ENCODE data around the gene INTS3.

Gene INTS3

DNA sequence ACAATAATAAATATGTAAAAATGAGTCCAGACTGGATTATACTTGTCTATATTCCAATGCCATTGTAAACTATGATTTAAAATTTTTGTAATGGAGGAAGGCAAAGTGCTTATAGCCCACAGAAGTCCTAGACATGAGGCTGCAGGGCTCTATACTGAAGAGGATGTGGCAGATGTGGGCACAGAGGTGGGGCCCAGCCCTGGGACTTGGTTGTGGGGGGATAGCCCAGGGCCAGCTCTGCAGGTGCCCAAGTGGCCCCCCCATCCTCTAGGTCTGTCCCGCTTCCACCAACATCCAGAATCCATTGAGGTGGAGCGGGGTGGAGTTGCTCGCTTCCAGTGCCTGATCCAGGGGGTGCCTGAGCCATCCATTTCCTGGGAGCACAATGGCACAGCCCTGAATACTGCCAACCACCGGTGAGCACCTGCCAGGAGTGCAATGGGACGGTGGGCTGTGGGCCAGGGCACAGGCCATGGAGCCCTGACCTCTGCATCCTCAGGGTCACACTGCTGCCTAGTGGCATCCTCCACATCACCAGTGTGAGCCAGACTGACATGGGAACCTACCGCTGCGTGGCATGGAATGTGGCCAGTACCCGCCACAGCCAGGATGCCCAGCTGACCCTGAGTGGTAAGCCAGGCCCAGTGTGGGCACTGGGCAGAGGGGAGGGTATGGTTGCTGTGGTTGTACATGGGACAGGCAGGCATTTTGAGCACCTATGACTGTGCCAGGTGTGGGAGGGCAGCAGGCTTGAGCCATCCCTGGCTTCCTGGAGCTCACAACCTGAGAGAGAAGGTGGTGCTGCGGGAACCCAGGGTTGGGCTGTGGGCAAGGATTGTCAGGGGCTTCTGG lies 68.3 kb downstream of the INTS3 start:
- DNase-seq (ENCODE audit: low read depth): no peak

DNA sequence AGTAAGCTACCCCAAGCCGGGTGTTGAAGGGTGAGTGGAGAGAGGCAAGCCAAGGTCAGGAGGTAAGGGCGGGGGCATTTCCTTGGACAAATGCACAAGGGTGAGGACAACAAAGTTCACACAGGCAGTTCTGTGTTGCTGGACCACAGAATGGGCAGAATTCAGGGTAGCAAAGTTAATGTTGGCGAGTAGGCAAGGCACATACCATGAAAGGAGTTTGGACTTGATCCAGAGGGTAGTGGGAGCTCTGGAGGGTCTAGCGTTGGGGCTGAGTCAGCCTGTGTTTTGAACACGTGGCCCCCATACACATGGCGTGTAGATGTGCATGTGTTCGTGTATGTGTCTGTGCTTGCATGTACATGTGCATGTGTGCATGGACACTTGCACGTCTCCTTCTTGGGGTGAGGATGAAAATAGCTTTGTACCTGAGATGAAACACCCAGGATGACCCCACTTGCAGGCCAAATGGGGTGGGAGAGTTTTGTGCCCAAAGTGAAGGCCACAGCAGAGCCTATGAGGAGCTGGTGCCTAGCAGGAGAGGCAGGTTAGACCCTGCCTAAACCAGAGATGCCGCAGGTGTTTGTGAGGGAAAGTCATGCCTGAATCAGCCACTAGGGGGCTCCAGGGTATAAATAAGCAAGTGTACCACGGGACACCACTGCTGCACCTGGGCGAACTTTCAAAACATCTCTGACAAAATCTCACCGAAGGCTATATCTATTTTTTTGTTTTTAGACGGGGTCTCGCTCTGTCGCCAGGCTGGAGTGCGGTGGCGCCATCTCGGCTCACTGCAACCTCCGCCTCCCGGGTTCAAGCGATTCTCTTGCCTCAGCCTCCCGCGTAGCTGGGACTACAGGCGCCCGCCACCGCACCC lies 69.2 kb downstream of the INTS3 start:
- DNase-seq (ENCODE audit: low read depth): peak; percentile 66

DNA sequence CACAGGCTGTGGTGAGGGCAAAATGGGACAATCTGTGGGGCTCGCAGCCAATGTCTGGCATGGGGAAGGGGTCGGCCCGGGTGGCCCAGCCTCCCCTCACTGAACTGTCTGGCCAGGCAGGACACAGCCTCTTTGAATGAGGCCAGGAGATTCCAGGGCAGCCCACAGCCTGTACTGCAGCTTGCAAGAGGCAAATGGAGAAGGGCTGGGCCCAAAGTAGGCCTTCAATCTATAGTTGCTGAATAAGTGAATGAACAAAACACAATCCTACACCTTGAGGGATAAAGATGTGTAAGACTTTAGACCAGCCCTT lies 70.6 kb downstream of the INTS3 start:
- DNase-seq (ENCODE audit: low read depth): no peak

DNA sequence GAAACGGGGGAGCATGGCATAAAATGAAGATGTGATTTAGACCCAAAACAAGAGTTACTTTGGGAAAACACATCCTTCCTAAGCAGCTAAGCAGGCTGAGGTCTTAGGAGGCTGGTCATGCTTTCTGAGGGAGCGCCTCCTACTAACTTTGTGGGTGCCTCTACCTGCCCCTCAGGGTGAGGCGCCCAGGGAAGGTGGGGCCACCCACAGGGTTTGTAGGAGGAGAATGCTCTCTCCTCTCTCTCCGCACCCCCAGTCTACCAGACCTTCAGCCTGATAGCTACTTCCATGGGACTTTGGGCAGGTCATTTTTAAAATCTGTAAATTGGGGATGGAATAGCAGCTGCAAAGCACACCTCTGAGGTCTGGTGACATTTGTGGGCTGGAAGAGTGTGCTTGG lies 71.2 kb downstream of the INTS3 start:
- no peak for DNase-seq (ENCODE audit: low read depth)

DNA sequence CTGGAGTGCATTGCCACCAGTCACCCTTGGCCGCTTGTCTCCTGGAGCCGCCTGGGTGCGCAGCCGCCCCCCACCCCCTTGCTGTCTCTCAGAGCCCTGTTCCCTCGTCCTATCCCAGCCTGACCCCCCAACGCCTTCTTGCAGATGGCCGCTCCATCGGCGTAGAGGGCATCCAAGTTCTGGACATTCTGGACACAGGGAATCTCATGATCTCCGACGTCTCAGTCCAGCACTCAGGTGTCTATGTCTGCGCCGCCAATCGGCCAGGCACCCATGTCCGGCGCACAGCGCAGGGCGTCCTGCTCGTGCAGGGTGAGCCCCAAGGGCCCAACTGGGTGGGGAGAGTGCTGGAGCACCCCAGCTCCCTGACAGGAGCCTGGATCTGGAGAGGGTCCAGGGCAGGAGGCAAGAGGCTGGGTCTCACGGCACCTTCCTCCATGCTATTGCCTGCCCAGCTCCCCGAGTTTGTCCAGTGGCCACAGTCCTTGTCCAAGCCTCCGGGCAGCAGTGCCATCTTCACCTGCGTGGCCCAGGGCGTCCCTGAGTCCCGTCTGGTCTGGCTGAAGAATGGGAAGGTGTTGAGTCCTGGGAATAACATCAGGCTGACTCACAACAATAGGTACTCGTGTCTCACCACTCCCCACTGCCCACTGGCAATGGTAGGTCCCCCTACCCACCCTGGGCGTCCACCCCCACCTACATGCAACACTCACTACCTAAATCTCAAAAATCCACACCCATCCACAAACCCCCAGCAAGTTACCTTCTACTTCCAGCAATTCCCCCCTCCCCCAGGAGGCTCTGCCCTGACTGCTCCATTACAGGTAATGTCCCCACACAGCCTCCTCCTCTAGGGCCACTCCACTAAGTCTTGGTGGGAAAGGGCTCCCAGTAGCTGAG lies 72.0 kb downstream of the INTS3 start:
- DNase-seq (ENCODE audit: low read depth): no peak

DNA sequence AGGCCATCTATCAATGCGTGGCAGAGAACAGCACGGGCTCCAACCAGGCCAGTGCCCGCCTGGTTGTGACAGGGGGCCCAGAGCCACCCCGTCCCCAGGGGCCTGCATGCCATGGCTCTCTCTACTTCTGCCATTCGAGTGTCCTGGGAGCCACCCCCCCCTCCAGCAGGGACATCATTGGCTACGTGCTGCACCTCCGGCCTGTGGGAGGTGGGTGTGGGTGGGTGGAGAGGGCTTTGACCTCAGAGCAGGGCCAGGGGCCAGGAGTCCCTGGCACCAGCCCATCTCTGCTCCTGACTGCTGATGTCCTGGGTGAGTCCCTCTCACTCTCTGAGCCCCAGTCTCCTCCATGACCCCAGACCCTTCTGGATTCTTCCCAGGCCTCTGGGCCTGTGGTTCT lies 72.7 kb downstream of the INTS3 start:
- no peak for DNase-seq (ENCODE audit: low read depth)

DNA sequence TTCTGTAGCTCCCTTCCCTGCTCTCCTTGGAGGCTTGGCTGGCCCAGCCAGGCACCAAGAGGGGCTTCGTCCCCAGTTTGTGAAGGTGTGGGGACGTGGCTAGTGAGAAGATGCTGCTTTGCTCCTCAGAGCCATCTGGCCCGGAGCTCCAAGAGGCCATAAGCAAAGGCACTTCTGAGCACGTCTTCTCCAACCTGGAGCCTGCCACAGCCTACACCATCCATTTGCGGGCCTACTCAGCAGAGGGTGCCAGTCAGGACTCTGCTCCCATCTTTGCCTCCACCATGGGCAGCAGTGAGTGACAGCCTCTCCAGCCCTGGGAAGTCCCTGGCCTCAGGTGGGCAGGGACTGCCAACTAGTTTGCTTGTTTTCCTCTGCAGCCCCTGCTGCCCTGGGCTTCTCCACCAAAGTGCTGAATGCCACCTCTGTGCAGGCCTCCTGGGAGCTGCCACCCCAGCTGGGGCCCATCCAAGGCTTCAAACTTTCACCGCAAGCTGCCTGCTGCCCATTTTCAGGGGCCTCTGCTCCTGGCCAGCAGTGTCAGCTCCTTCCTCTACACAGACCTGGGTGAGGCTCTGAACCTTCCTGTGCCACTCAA lies 73.3 kb downstream of the INTS3 start:
- no peak for DNase-seq (ENCODE audit: low read depth)

DNA sequence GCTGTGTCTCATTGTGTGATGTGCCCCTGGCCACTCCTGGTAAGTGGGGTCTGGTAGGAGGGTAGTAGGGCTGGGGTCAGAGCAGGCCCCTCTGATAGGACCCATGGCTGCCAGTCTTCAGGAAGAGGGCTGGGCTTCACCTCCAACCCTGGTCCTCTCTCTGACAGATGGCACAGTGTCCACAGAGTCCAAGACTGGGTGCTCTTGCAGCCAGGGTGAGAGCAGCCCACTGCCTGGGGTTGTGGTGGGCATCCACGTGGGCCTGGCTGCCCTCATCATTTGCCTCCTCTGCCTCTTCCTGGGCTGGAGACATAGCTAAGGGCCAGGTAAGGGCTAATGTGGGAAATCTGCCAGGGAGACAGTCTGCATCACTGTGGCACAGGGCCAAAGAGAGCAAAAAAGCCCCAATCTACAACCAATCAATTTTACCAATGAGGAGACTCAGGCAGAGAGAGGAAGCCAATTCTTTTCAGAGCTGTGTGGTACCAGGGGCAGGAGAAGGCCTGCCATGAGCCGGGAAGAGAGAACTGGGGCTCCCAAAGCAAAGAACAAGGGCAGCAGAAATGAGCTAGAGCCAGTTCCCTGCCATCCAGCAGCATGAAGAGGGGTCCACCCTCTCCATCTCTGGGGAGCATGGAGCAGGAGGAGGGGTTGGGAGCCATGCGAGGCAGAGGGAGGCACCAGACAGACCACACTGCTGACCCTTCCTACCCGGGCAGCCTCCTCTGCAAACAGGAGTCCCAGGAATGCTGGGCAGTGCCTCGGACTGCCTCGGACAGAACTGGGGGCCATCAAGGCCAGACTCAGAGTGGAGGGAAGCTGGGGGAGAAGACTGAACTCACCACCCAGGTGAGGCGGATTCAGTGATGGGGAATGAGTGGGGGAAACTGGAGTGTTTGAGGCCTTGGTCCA lies 74.2 kb downstream of the INTS3 start:
- no peak for DNase-seq (ENCODE audit: low read depth)

DNA sequence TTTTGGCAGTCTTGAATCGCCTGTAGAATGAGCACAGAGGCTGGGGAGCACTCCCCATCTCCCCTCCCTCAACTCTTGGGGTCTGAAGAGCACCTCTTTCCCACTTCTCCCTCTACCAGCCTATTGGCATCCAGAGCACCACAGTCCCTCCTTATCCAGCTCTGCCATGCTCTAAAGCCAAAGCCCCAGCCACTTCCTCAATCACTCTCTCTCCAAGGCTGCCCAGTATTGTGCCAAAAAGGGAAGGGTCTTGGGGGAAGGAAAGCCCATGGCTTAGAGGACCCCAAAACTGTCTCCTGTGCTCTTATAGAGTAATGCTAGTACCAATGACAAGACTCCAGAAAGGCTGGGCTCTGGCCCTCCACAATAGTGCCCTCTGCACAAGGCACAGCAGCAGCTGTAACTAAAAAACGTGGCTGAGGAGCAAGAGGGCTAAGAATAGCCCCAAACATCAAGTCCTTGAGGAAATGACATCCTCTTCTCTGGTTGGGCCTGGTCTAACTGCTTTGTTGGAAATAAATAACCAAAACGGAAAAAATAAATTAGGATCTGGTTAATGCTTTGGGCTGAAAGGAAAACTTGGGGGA lies 75.7 kb downstream of the INTS3 start:
- no peak for DNase-seq (ENCODE audit: low read depth)

DNA sequence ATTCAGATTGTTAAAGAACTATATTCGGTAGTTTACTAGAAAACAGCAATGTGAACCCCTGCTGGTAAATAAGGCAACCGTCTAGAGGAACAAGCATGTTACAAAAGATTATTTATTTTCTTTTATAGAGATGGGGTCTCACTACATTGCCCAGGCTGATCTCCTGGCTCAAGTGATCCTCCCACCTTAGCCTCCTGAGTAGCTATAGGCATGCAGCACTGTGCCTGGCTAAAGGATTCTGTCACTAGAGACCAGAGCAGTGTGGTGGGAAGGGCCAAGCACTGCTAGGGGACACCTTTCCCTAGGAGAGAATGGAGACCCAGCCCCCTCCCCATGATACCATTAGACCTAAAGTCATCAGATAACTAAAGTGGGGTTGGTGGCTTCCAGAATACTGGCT lies 76.3 kb downstream of the INTS3 start:
- no peak for DNase-seq (ENCODE audit: low read depth)

DNA sequence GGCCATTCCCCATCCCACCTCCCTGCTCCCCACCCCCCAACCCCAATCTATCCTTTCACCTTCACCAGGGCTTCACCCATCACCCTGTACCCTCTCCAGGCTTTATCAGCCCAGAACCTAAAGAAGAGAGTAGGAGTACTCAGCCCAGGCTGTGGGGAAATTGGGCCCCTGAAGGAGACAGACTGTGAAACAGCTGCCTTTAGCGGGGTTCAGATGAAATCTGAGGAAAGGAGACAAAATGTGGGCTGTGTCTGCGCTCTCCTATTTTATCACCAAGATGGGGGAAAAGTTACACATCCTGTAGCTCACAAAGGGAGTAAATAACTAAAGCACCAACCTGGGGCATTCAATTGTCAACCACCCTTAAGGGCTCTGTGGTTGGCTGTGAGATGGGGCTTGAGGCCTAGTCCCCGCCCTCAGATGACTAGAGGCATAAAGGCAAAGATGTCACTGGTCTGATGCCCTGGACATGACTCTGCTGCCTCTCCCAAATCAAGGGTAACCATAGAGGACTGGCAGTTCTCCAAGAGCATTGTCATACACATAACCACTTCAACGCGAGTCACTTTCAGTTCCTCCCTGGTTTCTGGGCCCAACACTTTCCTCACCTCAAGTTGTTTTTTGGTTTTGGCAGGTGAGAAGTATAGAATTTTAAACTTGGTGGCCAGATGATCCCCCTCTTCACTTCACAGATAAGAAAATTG lies 77.3 kb downstream of the INTS3 start:
- peak; percentile 39 for DNase-seq (ENCODE audit: low read depth)

DNA sequence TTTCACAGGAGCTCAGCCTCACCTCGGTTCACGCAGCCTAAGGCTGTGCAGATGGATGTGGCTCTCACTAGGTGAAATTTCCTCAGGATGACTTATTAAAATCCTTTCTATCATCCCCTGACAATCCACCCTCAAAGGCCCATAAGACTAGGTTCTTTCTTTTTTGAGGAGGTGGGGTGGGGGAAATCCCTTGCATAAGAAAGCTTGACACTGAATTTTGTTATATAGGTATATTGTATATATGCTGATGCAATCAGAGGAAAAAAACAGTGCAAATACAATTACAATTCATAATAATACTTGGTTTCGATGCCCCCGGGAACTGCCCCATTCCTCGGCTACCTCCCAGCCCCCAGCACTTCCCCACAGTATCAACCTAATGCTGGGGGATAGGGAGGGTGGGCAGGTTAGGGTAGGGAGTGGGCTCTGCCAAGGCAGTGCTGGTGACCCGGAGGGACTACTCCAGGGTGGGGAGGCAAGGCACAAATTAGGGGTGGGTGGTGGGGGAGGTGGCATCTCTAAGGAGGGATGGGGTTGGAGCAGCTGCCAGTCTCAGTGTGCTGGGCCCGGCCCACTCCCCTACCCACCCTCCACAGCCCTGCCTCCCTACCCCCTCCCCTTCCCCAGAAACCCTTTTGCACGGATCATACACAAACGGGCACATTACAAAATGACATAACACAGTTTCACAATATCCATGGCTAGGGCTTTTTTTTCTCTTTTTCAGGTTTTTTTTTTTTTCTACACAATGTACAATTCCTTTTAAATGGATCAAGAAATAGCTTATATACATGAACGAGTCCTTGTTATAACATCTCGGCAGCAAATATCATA lies 78.3 kb downstream of the INTS3 start:
- DNase-seq (ENCODE audit: low read depth): no peak

DNA sequence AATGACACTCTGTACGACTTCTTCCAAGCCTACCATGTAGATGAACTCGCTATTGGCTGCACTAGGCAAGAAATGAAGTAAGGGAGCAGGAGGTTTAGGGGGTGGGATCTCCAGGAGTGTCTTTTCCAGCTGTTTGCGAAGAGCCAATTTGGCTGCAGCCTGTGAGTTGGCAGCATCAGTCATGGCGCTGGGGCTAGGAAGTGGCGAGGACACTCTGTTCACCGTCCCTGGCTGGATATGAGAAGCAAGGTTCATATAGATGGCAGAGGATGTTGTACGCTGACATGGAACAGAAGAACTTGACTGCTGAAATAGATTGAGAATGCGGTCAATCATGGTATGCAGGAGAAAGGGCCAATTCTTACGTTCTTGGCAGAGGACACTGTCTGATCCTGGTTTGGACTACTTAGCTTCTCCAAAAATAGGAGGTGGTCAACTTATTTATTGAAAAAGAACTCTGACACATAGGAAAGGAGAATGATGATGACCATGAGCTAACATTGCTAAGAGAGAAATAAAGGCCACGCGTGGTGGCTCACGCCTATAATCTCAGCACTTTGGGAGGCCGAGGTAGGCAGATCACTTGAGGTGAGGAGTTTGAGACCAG lies 88.5 kb downstream of the INTS3 start:
- no peak for DNase-seq (ENCODE audit: low read depth)

DNA sequence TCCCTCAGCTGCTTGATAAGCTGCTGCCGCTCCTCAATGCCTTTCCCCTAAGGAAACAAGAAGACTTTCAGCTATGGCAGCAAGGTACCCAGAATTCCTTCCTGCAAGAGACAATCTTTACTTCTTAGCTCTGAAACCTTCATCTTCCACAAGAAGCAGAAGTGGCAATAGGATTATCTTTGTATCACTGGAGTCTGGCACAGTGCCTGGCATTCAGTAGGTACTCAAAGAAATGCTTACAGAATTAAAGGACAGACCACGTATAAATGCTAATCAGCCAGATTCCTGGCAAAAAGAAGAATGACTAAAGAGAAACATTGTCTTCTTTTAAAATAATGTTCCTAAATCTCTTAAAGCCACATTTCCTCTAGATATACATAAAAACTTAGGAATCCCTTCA lies 91.0 kb downstream of the INTS3 start:
- DNase-seq (ENCODE audit: low read depth): no peak

Measured in activated T-helper 1 cell treated with Interleukin-2 at 50 U/mL for 16 hours (primary cell).